Forelimb muscle (tissue), 1 donor: ENCODE results near the gene TMEM178A. TPM values are rescaled to one million over a fixed set of nuclear protein-coding genes. Genes with fewer than 3 reads are reported as not detected.

ENCODE experiments used
- DNase-seq: peaks from one replicate; pipeline ENCODE4 v3.0.0-alpha.2; 2013; ENCODE audit warnings: low read depth
- polyA plus RNA-seq: library from polyadenylated mRNA; unstranded; fragments of 120-200 nt; gene quantifications from one replicate; pipeline ENCODE4 v1.2.1, GENCODE V29; 2013; ENCODE audit not compliant: insufficient read length

Gene TMEM178A
- polyA plus RNA-seq, 1 donor = 16.3 TPM

- DNase-seq = no peak
Observed at GRCh38 chr2:39676342-39676741, 10.6 kb downstream of the TMEM178A start.

- no peak for DNase-seq
Observed at GRCh38 chr2:39678170-39678569, 12.5 kb downstream of the TMEM178A start.

- DNase-seq = no peak
Observed at GRCh38 chr2:39679805-39680204, 14.1 kb downstream of the TMEM178A start.

- no peak for DNase-seq
Observed at GRCh38 chr2:39682066-39682692, 16.5 kb downstream of the TMEM178A start.

GRCh38 chr2:39683022-39683699, 17.4 kb downstream of the TMEM178A start:
- DNase-seq = no peak

GRCh38 chr2:39684464-39684863, 18.7 kb downstream of the TMEM178A start:
- no peak for DNase-seq

GRCh38 chr2:39685126-39685525, 19.4 kb downstream of the TMEM178A start:
- no peak for DNase-seq

- no peak for DNase-seq
Observed at GRCh38 chr2:39686456-39686855, 20.7 kb downstream of the TMEM178A start.

- DNase-seq = no peak
Observed at GRCh38 chr2:39688181-39688580, 22.5 kb downstream of the TMEM178A start.

GRCh38 chr2:39689272-39689841, 23.6 kb downstream of the TMEM178A start:
- no peak for DNase-seq

- no peak for DNase-seq
Observed at GRCh38 chr2:39689876-39690275, 24.2 kb downstream of the TMEM178A start.

GRCh38 chr2:39693245-39693644, 27.5 kb downstream of the TMEM178A start:
- no peak for DNase-seq

GRCh38 chr2:39696101-39696553, 30.4 kb downstream of the TMEM178A start:
- DNase-seq = no peak

- no peak for DNase-seq
Observed at GRCh38 chr2:39696838-39697237, 31.1 kb downstream of the TMEM178A start.

- DNase-seq = no peak
Observed at GRCh38 chr2:39697454-39697853, 31.7 kb downstream of the TMEM178A start.

GRCh38 chr2:39701137-39701536, 35.4 kb downstream of the TMEM178A start:
- DNase-seq = no peak

GRCh38 chr2:39703181-39703872, 37.6 kb downstream of the TMEM178A start:
- DNase-seq = no peak

- DNase-seq = no peak
Observed at GRCh38 chr2:39704540-39704939, 38.8 kb downstream of the TMEM178A start.

GRCh38 chr2:39705638-39706037, 39.9 kb downstream of the TMEM178A start:
- DNase-seq = no peak

GRCh38 chr2:39706312-39706711, 40.6 kb downstream of the TMEM178A start:
- no peak for DNase-seq

GRCh38 chr2:39706945-39707344, 41.2 kb downstream of the TMEM178A start:
- no peak for DNase-seq

GRCh38 chr2:39708003-39708402, 42.3 kb downstream of the TMEM178A start:
- DNase-seq = no peak

GRCh38 chr2:39710807-39711206, 45.1 kb downstream of the TMEM178A start:
- DNase-seq = no peak
